NCI-H82 treated with DMSO at 0.1 percent for 48 hours (cell line): ENCODE data around the gene TANGO6.
A peak's percentile ranks its signal among the peaks of the same experiment; 100 is the strongest.

Source experiments
- DNase-seq: peaks from one replicate; lab custom pipeline; 2025; ENCODE audit not compliant: unreplicated experiment; lab: John Stamatoyannopoulos, UW

TANGO6 gene

DNA sequence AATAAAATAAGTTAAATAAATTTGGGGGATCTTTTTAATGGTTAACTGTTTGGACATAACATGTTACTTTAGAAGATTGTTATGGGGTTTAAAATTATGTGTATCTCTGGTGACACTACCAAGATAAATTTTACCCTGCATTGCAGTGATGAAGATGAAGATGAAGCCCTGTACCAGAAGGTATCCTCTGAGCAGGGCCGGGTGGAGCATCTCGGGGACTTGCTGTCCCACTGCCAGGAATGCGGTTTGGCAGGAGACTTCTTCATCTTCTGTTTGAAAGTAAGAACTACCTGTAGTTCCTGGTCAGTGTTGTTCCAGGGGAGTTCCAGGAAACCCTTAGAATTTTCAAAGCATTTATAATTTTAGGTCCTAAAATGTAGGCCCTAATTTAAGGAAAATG is 64.0 kb downstream of the TANGO6 start:
- no peak for DNase-seq

DNA sequence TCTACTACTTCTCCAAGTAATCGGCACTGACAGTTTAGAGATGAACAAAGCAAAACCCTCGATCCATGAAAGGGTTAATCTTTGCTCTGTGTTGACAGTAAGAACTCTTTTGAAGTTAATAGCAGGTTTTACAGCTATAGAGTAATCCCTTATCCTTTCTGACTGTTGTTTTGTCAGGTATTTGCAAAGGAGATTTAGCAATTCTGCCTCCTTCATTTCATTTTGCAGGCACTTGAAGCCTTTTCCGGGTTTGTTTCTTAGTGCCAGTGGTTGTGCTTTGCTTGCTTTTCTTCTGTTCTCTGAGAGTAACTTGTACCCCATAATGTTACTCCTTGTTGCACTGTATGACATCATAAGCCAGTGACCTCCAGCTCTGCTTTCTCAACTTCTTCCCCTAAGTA is 64.5 kb downstream of the TANGO6 start:
- DNase-seq, result no peak

DNA sequence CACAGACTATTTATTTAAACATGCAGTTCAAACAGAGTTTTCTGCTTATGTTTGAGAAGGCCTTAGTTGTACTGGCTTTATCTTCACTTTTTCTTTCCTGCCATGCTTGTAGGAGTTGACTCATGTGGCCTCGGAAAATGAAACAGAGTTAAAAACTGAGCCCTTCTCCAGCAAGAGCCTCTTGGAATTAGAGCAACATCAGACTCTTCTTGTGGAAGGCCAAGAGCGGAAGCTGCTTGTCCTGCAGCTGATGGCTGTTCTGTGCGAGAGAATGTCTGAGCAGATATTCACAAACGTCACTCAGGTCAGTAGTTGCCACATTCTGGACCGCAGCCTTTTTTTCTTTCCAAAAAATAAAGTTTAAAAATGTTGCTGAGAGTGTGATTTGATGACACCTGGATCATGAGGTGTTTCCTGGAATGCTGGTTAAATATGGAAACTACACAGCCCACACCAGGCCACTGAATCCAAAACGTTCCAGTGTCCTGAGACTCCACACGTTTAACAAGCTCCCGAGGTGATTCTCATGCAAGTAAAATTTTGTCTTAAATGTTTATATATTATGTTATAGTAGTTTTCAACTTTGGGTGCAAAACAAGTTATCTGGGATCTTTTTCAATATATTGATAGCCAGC is 65.9 kb downstream of the TANGO6 start:
- no peak for DNase-seq

DNA sequence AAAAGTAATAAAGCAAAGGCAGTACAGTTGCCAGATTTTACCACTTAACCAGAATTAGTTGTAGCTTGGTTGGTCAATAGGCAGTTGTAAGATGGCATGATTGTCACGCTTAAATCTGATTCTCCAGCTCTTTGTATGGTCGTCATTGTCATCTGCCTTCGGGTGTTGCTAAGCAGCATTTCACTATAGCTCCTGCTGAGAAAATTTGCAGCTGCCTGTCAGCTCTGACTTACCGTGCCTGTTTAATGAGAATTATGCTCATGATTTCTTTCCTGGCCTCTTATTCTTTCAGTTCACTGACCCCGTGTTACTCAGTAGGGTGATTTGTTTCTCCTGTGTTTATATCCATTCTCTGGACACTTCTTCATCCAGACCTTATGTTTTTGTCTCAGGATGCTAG is 66.7 kb downstream of the TANGO6 start:
- DNase-seq, result no peak

DNA sequence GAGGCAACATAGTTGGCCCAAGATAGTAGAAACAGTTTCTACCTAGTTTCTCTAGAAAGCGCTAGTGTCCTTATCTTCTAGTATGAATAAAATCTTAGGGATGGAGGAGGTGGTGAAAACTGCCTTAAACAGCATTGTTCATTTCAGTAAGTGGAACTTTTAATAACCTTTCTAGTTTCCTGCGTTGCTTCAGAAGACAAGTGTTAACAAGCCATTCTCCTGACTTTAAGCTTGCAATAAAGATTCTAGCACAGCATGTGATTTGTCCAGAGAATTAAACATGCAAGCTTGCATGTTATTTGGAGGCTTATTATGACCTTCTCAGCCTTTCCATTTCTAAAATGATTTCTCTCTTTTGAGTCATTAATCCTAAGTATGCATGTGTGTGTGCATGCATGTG is 72.3 kb downstream of the TANGO6 start:
- no peak for DNase-seq

DNA sequence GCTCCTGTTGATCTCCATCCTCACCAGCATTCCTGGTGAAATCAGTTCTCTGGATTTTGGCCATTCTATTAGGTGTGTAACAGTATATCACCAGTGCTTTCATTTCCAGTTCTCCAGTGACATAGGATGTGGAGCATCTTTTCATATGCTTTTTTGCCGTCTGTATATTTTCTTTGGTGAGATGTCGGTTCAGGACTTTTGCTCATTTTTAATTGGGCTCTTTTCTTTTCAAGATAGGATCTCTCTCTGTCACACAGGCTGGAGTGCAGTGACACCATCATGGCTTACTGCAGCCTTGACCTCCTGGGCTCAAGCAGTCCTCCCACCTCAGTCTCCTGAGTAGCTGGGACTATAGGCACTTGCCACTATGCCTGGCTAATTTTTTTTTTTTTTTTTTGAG is 74.2 kb downstream of the TANGO6 start:
- no peak for DNase-seq

DNA sequence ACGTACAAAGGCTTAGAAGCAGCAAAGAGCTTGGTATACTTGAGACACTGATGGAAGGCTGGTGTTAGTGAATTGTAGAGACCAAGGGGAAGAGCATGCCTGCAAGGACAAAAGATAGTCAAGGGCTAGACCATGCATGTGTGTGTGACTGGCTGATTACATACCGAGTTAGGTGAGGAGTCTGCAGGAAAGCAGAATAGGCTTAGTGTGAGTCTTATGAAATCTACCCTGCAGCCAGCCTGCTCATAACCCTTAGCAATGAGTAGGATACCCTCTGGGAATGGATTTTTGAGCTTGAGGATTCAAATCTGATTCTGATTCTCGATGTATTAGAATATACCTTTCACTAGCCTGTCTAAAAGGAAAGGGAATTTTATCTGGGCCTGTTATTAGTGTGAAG is 77.0 kb downstream of the TANGO6 start:
- DNase-seq, result no peak

DNA sequence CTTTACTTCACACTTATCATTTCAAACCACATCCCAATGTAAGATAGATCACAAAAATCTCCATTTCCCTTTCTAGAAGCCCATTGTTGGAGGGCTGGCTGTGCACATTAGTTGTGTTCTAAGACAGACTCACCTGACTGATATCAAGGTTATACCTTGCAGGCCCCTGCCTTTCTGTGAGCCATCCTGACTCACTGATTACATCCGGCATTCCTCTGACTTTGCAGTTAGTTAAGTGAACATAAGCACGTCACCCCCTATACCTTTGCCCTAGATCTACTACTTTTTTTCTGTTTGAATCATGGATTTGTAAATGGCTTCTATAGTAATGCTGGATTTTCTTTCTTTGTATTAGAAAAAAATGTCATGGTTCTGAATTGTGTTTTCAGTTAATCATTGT is 78.3 kb downstream of the TANGO6 start:
- DNase-seq, result no peak

DNA sequence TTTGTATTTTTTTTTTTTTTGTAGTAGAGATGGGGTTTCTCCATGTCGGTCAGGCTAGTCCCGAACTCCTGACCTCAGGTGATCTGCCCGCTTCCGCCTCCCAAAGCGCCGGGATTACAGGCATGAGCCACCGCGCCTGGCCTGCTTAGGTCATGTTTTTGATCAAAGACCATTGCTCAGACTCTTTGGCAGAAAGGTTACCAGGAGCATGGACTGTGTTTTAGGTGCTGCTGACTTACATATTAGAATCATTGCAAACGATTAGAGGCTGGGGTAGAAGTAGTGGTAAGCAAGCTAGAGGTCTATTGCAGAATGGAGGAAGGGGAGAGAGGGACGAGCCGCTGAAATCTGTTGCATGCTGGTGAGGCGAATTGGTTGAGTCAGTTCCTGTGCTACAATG is 79.8 kb downstream of the TANGO6 start:
- no peak for DNase-seq

DNA sequence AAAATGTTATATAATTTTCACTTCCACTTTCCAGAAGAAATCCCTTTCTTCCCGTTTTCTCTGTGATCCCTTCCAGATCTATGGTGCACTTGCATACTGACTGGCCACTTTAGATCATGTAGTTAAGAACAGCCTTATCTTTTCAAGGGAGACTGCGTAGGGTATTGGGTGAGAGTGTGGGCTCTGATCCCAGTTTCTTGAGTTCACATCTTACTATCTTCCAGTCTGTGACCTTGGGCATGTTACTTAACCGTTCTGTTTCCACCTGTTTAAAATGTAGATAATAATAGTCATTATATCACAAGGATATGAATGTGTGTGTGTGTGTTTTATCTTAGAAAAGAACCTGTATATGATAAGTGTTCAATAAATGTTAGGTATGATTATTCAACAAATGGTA is 83.7 kb downstream of the TANGO6 start:
- no peak for DNase-seq

DNA sequence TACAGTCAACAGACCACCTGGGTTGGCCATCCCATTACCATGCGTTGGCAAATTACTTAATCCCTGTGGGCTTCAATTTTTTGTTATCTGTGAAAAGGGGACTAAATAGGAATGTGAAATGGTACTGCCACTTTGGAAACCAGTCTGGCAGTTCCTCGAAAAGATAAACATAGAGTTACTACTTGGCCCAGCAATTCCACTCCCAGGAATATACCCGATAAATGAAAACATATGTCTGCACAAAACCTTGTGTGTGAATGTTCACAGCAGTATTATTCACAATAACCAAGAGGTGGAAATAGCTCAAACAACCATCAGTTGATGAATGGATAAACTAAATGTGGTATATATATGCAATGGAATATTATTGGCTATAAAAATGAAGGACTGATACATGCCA is 87.9 kb downstream of the TANGO6 start:
- DNase-seq, result no peak

DNA sequence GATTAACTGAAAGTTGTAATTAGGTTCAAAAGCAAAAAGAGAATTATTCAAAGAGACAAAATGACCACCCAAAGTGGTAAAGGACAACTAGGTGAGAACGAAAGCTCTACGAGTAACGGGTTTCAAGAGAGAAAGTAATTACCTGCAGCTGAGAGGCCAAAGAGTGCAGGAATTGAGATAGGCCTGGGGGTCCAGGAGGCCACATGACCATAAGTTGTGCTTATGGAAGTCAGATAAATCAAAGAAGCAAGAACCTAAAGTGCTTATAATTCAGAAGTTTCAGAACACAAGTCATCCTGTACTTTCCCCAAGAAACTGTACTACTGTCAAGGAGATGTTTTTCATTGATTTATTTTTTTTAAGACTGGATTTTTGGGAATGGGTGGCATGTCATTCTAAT is 91.1 kb downstream of the TANGO6 start:
- DNase-seq, result no peak

DNA sequence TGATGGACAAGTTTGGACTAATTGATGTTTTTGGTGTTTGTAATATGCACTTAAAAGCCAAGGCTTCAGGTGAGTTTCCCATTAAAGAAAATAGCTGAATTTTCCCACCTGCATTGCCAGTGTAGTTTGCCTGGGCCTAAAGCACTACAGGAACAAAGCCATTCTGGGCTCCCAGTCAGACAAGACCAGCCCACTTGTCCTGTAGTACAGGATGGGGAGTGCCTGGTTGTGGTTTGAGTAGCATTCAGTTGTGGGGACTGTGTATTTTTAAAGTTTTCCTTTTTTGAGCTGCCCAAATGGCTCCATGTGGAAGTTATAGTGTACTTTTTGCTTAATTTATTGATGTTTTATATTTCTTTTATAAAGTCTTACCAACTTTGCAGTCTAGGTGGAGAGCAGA is 91.7 kb downstream of the TANGO6 start:
- no peak for DNase-seq

DNA sequence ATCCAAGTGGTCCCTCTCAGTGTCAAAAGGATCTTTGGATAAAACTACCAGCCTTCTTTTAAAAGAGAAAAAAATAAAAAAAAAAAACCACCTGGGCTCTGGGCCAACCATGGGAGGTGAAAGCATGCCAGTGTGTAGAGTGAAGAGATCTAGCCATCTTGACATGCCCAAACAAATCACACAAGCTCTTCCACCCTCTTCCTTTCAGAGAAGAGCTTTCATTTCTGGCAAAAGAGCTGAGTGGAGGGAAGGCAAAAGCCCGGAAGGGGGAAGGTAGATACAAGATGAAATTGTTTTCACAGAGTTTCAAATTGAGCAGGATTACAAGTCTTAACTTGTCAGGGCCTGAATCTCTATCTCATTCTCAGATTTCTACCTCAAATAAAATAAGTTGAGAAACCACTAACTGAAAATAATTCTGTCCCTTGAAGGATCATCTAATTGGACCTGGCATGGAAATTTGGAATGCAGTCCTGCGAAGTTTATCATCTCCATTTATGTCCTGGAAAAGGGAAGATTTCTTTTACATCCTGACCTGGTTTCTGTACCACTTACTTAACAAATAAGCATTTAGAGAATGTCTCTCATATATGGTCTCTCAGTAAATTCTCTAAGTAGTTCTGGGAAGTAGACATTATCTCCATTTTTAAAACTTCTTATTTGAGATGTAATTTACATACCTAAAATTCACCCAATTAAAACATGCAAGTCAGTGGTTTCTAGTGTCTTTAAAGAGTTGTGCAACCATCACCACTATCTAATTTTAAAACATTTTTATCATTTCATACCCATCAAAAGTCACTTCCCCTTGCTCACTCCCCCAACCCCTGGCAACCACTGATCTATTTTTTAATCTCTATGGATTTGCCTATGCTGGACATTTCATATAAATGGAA is 93.7 kb downstream of the TANGO6 start:
- DNase-seq, result no peak

DNA sequence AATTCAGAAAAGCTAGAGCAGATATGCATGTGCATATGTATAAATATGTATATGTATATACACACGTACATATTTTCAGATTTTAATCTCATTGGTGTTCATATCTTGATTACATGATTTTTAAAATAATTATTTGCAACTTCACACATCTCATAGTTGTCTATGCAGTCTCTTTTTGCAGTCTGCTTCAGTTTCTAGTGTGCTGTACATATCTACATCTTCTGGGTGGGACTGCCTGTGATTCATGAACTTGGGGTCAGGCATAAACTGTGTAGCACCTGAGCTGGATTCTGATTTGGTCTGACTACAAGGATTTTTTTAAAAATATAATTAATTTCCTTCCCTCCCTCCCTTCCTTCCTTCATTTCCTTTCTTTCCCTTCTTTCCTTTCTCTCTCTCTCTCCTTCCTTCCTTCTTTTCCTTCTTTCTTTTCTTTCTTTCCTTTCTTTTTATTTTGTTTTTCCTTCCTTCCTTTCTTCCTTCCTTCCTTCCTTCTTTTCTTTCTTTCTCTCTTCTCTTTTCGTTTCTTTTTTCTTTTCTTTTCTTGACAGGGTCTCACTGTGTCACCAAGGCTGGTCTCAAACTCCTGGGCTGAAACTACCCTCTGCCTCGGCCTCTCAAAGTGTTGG is 96.5 kb downstream of the TANGO6 start:
- DNase-seq, result no peak

DNA sequence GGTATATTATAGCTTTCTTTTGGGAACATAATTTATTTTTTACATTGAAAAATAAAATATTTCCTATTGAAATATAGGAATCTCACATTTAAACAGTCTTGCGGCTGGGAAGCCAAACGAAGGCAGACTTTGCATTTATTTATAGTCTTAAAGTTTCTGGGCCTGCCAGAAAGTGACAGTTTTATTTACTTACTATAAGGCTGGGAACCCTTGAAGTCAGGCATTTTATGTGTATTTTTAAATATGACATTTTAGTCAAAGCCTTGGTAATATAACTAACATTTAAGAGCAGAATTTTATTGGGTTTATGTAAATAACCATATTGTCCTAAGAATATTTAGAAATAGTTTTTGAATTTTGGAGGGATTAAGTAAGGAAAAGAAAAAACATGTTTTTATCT is 97.5 kb downstream of the TANGO6 start:
- no peak for DNase-seq

DNA sequence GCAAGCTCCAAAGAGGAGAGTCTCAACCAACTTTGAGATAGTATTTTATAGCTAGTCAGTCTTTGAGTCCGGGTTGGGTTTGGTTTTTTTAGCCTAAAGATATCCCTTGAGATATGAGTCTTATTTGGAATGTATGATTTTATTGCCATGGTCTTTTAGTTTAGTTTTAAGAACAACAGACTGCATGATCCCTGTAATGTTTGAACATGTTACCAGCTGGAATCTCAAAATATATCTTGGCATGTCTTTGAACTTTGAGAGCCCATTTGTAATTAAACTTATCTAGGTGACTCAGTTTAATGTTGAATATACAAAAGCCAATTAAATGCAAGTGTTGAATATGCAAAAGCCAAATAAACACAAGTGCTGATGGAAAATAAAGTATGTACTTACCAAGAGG is 100.6 kb downstream of the TANGO6 start:
- DNase-seq, result no peak

DNA sequence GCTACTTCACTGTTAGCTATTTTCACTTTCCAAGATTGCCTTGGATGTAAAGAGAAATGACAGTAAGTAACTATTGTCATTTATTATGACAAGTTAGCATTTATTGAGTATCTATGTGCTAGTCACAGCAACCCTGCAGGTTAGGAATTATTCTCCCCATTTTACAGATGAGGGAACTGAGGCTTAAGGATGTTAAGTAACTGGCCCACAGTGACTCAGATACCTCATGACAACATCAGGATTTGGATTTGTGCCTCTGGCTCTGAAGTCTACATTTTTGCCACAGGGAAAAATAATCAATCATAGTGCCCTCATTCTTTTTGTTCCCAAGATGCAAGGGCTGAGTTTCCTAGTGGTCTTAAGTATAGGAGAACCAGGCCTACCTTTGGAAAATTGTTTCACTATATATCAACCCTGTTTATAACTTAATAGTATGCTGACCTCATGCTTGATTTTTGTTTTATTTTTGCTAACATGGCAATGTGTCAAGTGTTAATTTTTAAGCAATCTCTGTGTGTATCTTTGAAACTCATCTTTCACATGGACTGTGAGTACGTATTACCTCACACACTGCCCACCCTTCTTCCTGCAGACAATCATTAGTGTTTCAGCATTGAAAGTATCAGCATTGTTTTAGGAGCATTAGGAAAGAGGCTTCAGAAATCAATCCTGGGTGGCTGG is 105.0 kb downstream of the TANGO6 start:
- no peak for DNase-seq

DNA sequence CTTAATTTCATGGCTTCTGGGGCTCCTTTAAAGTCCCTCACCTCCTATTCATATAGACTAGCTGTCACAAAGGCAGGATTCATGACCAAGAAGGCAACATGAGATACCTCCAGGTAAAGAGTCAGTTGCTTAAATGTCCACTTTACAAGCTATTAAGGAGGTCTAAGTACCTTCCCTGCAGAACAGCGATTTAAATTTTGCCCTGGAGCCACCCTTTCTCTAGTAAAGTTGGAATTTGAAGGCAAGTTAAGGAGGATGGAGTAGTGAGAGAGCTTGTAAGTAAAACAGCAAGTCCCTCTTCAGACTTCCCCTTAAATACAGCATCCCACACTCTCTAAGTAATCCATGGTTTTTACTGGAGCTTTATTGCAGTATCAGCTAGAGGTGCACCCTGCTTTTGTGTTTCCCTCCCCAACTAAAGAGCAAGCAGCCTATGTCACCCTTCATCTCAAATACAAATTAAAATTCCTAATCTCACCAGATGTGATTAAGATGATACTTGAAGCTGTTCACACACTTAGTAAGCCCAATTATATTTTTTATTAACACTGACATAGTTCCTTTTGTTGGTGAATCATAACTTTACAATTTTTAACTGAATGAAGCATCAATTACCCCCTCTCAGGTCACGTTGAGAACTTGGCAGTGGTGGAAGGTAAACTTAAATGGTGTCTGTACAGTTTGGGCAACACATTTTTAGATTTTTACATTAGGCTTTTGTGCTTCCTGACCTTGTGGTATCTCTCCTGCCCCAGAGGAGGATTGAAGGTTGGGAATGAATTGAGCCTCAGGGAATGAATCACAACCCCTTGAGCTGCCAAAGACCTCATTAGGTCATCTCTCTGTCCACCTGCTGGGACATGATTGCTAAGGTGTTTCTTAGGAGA is 108.9 kb downstream of the TANGO6 start:
- no peak for DNase-seq

DNA sequence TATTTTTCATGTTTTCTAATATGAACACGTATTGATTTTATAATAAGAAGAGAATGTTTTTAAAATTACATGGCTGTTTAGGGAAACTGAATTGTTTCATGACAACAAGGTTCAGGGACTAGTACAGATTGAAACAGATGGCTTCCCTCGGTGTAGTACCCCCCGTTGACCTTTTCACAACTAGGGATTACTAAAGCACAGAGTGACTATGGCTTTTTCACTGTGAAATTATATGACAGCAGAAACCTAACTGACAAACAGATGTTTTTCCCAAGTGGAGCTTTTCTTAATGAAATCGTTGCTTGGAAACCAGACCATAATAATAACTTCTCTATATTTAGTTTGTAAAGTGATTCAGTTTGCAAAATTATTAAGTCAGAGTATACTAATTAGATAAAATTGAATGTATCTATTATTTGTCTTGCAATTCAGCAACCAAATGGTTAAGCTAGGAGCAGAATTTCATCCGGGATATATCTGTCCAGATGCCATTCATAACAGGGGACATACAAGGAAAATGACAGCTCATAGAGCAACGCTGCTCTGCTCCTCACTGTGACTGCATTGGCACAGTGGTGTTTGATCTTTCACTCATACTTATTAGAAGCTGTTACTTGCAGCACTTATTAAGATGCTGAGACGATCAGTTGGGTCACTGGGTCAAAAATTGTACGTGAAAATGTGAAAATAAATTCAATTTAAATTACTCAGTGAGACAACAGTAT is 111.7 kb downstream of the TANGO6 start:
- peak; percentile 53 for DNase-seq
